Measurements from ENCODE around the gene ALOX5.

ALOX5 gene

GRCh38 chr10:45437587-45438465 lies 63.8 kb downstream of the ALOX5 start:
- peak in 1 of 2 experiments; percentile 68 for DNase-seq (ENCODE audit: low read depth in 1 of 2, low spot score in 1 of 2)
- Histone ChIP-seq H3K27ac (replicated peaks) (peak overlapping the region; percentile 57), H3K4me3 (replicated peaks; ENCODE audit: insufficient read depth, low read length) (no peak overlapping the region), H3K27me3 (ENCODE audit: insufficient read depth, poor library complexity, severe bottlenecking) (no peaks in the 10 kb centered on the region)
- TF ChIP-seq CTCF (IDR thresholded peaks at IDR 0.05; ENCODE audit: insufficient read depth, low read length) (no peak), SPI1 (IDR thresholded peaks at IDR 0.05; ENCODE audit: borderline replicate concordance, low read depth) (peak; percentile 88)

GRCh38 chr10:45438466-45439090 lies 64.6 kb downstream of the ALOX5 start:
- TF ChIP-seq POLR2AphosphoS5 (IDR thresholded peaks at IDR 0.05; ENCODE audit: low read depth), result no peak
- TF ChIP-seq GABPA (IDR thresholded peaks at IDR 0.05; ENCODE audit: low read depth), result no peak
- no peak for TF ChIP-seq SPI1 (IDR thresholded peaks at IDR 0.05; ENCODE audit: borderline replicate concordance, low read depth)
- no peak for TF ChIP-seq CTCF (IDR thresholded peaks at IDR 0.05; ENCODE audit: insufficient read depth, low read length)
- TF ChIP-seq REST (IDR thresholded peaks at IDR 0.05; ENCODE audit: insufficient replicate concordance, low read depth), result no peak
- Histone ChIP-seq H3K27ac (replicated peaks) (peak overlapping the region; percentile 57), H3K27me3 (ENCODE audit: insufficient read depth, poor library complexity, severe bottlenecking) (no peaks in the 10 kb centered on the region), H3K4me3 (replicated peaks; ENCODE audit: insufficient read depth, low read length) (no peak overlapping the region)
- DNase-seq (ENCODE audit: low read depth in 1 of 2, low spot score in 1 of 2), result no peak

GRCh38 chr10:45439365-45439764 lies 65.3 kb downstream of the ALOX5 start:
- H3K27ac ChIP-seq (replicated peaks), result no peak overlapping the region
- H3K27me3 ChIP-seq (ENCODE audit: insufficient read depth, poor library complexity, severe bottlenecking), result no peaks in the 10 kb centered on the region
- H3K4me3 ChIP-seq (replicated peaks; ENCODE audit: insufficient read depth, low read length), result no peak overlapping the region
- no peak for DNase-seq (ENCODE audit: low read depth in 1 of 2, low spot score in 1 of 2)
- TF ChIP-seq GABPA (IDR thresholded peaks at IDR 0.05; ENCODE audit: low read depth) (no peak), POLR2AphosphoS5 (IDR thresholded peaks at IDR 0.05; ENCODE audit: low read depth) (no peak), REST (IDR thresholded peaks at IDR 0.05; ENCODE audit: insufficient replicate concordance, low read depth) (no peak)

- DNase-seq (ENCODE audit: low read depth in 1 of 2, low spot score in 1 of 2), result no peak
- H3K4me3 ChIP-seq (replicated peaks; ENCODE audit: insufficient read depth, low read length), result no peak overlapping the region
- TF ChIP-seq SPI1 (IDR thresholded peaks at IDR 0.05; ENCODE audit: borderline replicate concordance, low read depth) (no peak), GABPA (IDR thresholded peaks at IDR 0.05; ENCODE audit: low read depth) (no peak)
- no peaks in the 10 kb centered on the region for H3K27me3 ChIP-seq (ENCODE audit: insufficient read depth, poor library complexity, severe bottlenecking)
- H3K27ac ChIP-seq (replicated peaks), result no peak overlapping the region
Observed at GRCh38 chr10:45439873-45440272, 65.9 kb downstream of the ALOX5 start.
